Peyer's patch (tissue), 4 donors: ENCODE measurements around the gene GASK1A. TPM values are rescaled to one million over a fixed set of nuclear protein-coding genes. Genes with fewer than 3 reads are reported as not detected.

Experiments used
- DNase-seq, 3 donors: peaks; one replicate each; pipeline ENCODE4 v3.0.0-alpha.2; 2017 to 2019
- H3K27ac ChIP-seq, 4 donors: fragments of 200-600 bp; sonication (generic); one replicate each; pipeline ENCODE4 v1.5.1; 2016 to 2019
- H3K27me3 ChIP-seq, 2 donors: fragments of 200-600 bp; sonication (generic); one replicate each; pipeline ENCODE4 v1.5.1; 2019
- H3K36me3 ChIP-seq, 3 donors: fragments of 200-600 bp; sonication (generic); one replicate each; pipeline ENCODE4 v1.5.1; 2016 to 2019
- H3K4me1 ChIP-seq, 4 donors: fragments of 200-600 bp; sonication (generic); one replicate each; pipeline ENCODE4 v1.5.1; 2016 to 2019
- H3K4me3 ChIP-seq, 4 donors: fragments of 200-600 bp; sonication (generic); 1 replicate in 3 of 4; 2 replicates in 1 of 4; pipeline ENCODE4 v1.5.1; 2016 to 2019; ENCODE audit warnings: mild to moderate bottlenecking in 1 of 4
- H3K9me3 ChIP-seq, 4 donors: fragments of 200-600 bp; sonication (generic); one replicate each; pipeline ENCODE4 v1.5.1; 2016 to 2019; ENCODE audit warnings: mild to moderate bottlenecking in 1 of 4
- POLR2A ChIP-seq, 2 donors: fragments of 450-650 bp; IDR thresholded peaks; one replicate each; pipeline ENCODE4 v1.5.1; 2017; ENCODE audit warnings: antibody characterized with exemption in 2 of 2, mild to moderate bottlenecking in 2 of 2, moderate library complexity in 2 of 2
- total RNA-seq, 4 donors: library from RNA; depleted of rRNA; stranded (reverse); fragments of >200 nt; gene quantifications; one replicate each; pipeline ENCODE4 v1.1.0, GENCODE V29; 2016
- TF ChIP-seq, protein P1 (sequence below), 6 experiments: fragments of 450-650 bp in 4 of 6; fragments of 200-600 bp in 2 of 6; sonication (generic) in 1 of 6; IDR thresholded peaks; one replicate each; pipeline ENCODE4 v1.5.1; 2017 to 2019; ENCODE audit warnings: antibody characterized with exemption in 6 of 6, mild to moderate bottlenecking in 3 of 6, moderate library complexity in 1 of 6

The GASK1A gene
- total RNA-seq, 4 donors from 2014 or later: 1.8 to 9.1 (median 6.3) TPM

DNA sequence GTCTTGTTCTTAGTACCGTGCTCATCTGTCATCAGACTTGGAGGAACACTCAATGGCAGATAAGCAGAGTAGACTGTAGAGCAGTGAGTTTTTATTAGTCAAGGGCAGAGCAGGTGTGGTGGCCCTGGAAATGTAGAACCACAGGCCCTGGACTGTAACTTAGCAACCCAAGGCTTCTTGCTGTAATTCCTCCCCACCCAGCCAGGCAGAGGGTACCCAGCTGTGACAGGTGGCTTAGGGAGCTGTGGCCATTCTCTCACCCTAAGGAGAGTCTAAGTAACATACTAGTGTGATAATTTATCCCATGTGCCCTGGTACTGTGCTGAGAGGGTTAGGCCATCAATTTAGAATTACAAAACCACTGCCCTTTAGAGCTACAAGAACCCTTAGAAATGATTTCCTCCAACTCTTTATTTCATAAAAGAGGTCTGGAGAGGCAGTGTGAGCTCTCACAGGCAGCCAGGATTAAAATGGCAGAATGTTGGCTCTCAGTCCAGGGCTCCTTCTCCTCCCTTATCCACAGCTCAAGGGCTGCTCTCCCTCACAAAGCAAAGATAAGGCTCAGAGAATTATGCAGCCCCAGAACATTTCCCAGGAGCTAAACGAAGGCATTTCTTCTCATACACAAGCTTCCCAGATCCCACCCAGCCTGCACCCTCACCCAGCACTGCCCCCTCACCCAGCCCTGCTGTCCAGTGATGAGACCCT is 123.8 kb downstream of the GASK1A start:
- H3K9me3 ChIP-seq: no peaks in the 10 kb centered on the region
- TF ChIP-seq, protein P1, sequence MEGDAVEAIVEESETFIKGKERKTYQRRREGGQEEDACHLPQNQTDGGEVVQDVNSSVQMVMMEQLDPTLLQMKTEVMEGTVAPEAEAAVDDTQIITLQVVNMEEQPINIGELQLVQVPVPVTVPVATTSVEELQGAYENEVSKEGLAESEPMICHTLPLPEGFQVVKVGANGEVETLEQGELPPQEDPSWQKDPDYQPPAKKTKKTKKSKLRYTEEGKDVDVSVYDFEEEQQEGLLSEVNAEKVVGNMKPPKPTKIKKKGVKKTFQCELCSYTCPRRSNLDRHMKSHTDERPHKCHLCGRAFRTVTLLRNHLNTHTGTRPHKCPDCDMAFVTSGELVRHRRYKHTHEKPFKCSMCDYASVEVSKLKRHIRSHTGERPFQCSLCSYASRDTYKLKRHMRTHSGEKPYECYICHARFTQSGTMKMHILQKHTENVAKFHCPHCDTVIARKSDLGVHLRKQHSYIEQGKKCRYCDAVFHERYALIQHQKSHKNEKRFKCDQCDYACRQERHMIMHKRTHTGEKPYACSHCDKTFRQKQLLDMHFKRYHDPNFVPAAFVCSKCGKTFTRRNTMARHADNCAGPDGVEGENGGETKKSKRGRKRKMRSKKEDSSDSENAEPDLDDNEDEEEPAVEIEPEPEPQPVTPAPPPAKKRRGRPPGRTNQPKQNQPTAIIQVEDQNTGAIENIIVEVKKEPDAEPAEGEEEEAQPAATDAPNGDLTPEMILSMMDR (IDR thresholded peaks at IDR 0.05): no peak
- TF ChIP-seq POLR2A (IDR thresholded peaks at IDR 0.05): no peak
- peaks cover 0 to 12% (median 4%) of the 10 kb centered on the region in 4 donors for H3K4me1 ChIP-seq
- DNase-seq: no peak
- H3K36me3 ChIP-seq: no peaks in the 10 kb centered on the region
- H3K27me3 ChIP-seq: no peaks in the 10 kb centered on the region
- H3K27ac ChIP-seq: no peak overlapping the region
- H3K4me3 ChIP-seq: no peak overlapping the region

GRCh38 chr3:43104039-43104438 is 124.9 kb downstream of the GASK1A start:
- no peak overlapping the region for H3K27ac ChIP-seq
- H3K9me3 ChIP-seq: no peaks in the 10 kb centered on the region
- TF ChIP-seq, protein P1 (IDR thresholded peaks at IDR 0.05): no peak
- TF ChIP-seq POLR2A (IDR thresholded peaks at IDR 0.05): no peak
- H3K4me3 ChIP-seq: no peak overlapping the region
- DNase-seq: no peak
- H3K4me1 ChIP-seq: peaks cover 0 to 12% (median 4%) of the 10 kb centered on the region in 4 donors
- no peaks in the 10 kb centered on the region for H3K27me3 ChIP-seq
- H3K36me3 ChIP-seq: no peaks in the 10 kb centered on the region

GRCh38 chr3:43104660-43105595 is 125.8 kb downstream of the GASK1A start:
- Histone ChIP-seq H3K4me3 (peak overlapping the region; percentile 64 to 86 (median 78)), H3K27ac (peak overlapping the region in 1 of 4 donors; percentile 72), H3K36me3 (no peaks in the 10 kb centered on the region), H3K27me3 (no peaks in the 10 kb centered on the region), H3K4me1 (peaks cover 0 to 12% (median 4%) of the 10 kb centered on the region in 4 donors), H3K9me3 (no peaks in the 10 kb centered on the region)
- DNase-seq: peak in 1 of 3 donors; percentile 17
- TF ChIP-seq POLR2A (IDR thresholded peaks at IDR 0.05): no peak
- TF ChIP-seq, protein P1 (IDR thresholded peaks at IDR 0.05): no peak

GRCh38 chr3:43105596-43106292 is 126.6 kb downstream of the GASK1A start, which contains the start of gene POMGNT2:
Gene POMGNT2 (minus strand): TSS chr3:43106079. CDS start chr3:43081431, 24,648 bp downstream.
- peaks cover 0 to 12% (median 4%) of the 10 kb centered on the region in 4 donors for H3K4me1 ChIP-seq
- TF ChIP-seq, protein P1 (IDR thresholded peaks at IDR 0.05): peak in 2 of 6 experiments; percentile 10 to 26
- TF ChIP-seq POLR2A (IDR thresholded peaks at IDR 0.05): peak in 1 of 2 donors; percentile 44
- no peaks in the 10 kb centered on the region for H3K27me3 ChIP-seq
- no peaks in the 10 kb centered on the region for H3K9me3 ChIP-seq
- peak within 1 kb of the TSS; percentile 11 to 72 (median 34) for H3K27ac ChIP-seq
- DNase-seq: peak; percentile 84 to 95 (median 91)
- no peaks in the 10 kb centered on the region for H3K36me3 ChIP-seq
- H3K4me3 ChIP-seq: peak within 1 kb of the TSS; percentile 64 to 86 (median 78)

DNA sequence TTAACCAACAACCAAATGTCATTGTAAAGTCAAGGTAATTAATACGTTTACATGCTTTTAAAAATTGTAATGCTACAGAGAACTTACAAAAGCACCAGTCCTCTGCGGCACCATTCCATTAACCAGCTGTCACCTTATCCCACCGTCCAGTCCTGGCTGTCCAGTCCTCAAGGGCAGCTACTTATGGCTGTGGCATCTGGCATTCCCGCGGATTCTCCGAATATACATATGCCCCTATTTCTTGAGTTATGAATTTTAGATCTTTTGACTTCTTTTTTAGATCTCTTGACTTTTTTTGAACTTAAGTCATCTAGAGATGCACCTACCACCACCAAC is 127.2 kb downstream of the GASK1A start:
- Histone ChIP-seq H3K27me3 (no peaks in the 10 kb centered on the region), H3K4me3 (peak overlapping the region; percentile 64 to 86 (median 78)), H3K9me3 (no peaks in the 10 kb centered on the region), H3K4me1 (peaks cover 0 to 12% (median 4%) of the 10 kb centered on the region in 4 donors), H3K27ac (peak overlapping the region in 1 of 4 donors; percentile 72), H3K36me3 (no peaks in the 10 kb centered on the region)
- DNase-seq: no peak
- TF ChIP-seq POLR2A (IDR thresholded peaks at IDR 0.05): no peak

Other genes with a start within 250 kb of the GASK1A start
- gene CCDC13, start 206.1 kb upstream of the GASK1A start, total RNA-seq: 1 to 10 TPM in 3 of 4 donors, not detected in 1; 1.4 to 6.8 (median 4.2) TPM
- gene HIGD1A, start 174.8 kb upstream of the GASK1A start, total RNA-seq: 100 to 1,000 TPM; 102 to 278 (median 204) TPM
- 10 to 100 TPM in 1 of 4 donors, 1 to 10 TPM in 2, under 1 TPM in 1; 0.83 to 10.1 (median 3.7) TPM for gene ACKR2, start 169.9 kb upstream of the GASK1A start, total RNA-seq
- gene CYP8B1, start 103.4 kb upstream of the GASK1A start, total RNA-seq: not detected
- 1 to 10 TPM; 1.2 to 8.9 (median 6.0) TPM for gene ZNF662, start 73.2 kb upstream of the GASK1A start, total RNA-seq
- 10 to 100 TPM in 1 of 4 donors, 1 to 10 TPM in 3; 4.1 to 11.8 (median 7.1) TPM for gene POMGNT2, start 126.8 kb downstream of the GASK1A start, total RNA-seq